ENCODE results near the gene POPDC2.

POPDC2 gene

DNA sequence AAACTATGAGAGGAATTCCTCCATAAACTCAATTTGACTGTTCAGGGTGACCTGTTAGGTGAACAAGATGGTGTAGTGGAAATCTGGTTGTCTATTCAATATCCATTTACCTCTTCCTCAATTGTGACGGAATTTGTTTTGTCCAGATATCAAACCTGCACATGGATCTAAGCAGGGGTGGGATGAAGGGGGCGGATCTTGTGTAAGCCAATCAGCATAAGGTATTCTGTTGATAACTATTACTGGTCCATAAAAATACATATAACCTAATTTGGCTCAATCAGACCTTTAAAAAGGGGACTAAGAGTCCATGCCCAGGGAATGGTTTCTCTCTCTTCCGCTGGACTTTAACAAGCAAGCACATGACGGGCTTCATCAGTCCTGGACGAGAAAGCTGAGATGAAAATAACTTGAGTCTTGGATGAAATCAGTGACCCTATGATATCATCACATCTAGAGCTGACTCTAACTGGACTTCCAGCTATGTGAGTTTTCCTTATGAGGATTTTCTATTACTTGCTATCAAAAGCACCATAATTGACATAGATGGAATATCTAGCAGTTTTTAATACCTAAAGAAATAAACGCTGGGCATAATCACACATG, 5.7 kb upstream of the POPDC2 start:
- TF ChIP-seq, protein P1, sequence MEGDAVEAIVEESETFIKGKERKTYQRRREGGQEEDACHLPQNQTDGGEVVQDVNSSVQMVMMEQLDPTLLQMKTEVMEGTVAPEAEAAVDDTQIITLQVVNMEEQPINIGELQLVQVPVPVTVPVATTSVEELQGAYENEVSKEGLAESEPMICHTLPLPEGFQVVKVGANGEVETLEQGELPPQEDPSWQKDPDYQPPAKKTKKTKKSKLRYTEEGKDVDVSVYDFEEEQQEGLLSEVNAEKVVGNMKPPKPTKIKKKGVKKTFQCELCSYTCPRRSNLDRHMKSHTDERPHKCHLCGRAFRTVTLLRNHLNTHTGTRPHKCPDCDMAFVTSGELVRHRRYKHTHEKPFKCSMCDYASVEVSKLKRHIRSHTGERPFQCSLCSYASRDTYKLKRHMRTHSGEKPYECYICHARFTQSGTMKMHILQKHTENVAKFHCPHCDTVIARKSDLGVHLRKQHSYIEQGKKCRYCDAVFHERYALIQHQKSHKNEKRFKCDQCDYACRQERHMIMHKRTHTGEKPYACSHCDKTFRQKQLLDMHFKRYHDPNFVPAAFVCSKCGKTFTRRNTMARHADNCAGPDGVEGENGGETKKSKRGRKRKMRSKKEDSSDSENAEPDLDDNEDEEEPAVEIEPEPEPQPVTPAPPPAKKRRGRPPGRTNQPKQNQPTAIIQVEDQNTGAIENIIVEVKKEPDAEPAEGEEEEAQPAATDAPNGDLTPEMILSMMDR (IDR thresholded peaks at IDR 0.05; ENCODE audit: low read depth, low read length), result no peak
- H3K4me3 ChIP-seq (ENCODE audit: low read depth, low read length), result no peak overlapping the region

DNA sequence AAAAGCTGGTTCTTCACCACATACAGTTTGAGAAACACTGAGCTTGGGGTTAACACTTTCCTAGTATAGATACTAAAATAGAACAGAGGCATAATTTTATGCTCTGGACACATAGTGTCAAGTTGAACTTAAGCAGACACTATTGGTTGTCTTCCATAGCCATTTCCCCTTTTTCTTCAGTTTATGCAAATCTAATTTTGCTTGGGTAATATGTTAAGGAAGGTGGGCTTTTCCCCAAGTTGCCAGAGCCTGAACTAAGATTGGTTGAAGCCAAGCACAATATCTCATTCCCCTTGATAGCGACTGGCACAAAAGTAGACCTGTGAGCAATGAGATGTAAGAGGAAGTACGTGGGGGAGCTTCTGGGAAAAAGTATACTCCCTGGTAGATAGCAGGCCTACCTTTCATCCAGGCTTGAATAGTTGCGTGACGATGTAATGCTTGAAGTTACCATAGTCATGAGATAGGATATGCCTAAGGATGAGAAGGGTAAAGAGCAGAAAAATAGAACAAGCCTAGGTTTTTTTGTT, 4.5 kb upstream of the POPDC2 start:
- TF ChIP-seq, protein P1 (IDR thresholded peaks at IDR 0.05; ENCODE audit: low read depth, low read length), result no peak
- no peak overlapping the region for H3K4me3 ChIP-seq (ENCODE audit: low read depth, low read length)

DNA sequence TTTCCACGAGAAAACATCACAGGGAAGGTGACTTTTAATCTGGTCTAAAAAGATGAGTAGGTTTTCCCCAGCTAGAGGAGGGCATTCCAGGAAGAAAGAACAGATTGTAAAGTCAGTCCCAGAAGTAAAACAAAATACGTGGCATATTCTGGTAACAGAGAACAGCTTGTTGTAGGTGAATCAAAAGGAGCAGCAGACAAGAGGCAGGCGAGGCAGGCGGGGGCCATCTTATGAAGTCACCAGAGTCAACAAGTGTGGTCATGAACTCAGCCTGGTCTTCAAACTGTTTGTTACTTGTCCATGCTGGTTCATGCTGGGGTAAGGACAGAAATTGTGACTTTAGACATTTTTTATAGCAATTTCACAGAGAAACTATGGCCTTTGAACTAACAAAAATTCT, 4.0 kb upstream of the POPDC2 start:
- TF ChIP-seq, protein P1 (IDR thresholded peaks at IDR 0.05; ENCODE audit: low read depth, low read length), result no peak

DNA sequence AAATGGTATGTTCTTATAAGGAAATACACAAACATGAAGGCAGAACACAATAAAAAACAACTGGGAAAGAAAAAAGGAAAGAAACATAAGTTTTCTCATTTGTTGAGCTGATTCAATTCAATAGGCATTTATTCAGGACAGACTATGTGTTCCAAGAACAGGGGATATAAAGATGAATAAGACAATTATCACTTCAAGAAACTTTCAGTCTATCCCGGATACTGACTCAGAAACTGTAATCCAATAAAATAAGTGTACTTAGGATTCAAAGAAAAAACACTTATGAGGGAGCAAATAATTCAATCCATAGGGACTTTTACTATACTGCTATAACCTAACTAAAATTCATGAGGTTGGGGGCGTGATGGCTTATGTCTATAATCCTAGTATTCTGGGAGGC, 3.5 kb upstream of the POPDC2 start:
- TF ChIP-seq, protein P1 (IDR thresholded peaks at IDR 0.05; ENCODE audit: low read depth, low read length), result no peak
- no peak overlapping the region for H3K4me3 ChIP-seq (ENCODE audit: low read depth, low read length)

More for the DNA sequence above, 4.0 kb upstream of the POPDC2 start:
- no peak overlapping the region for H3K4me3 ChIP-seq (ENCODE audit: low read depth, low read length)

DNA sequence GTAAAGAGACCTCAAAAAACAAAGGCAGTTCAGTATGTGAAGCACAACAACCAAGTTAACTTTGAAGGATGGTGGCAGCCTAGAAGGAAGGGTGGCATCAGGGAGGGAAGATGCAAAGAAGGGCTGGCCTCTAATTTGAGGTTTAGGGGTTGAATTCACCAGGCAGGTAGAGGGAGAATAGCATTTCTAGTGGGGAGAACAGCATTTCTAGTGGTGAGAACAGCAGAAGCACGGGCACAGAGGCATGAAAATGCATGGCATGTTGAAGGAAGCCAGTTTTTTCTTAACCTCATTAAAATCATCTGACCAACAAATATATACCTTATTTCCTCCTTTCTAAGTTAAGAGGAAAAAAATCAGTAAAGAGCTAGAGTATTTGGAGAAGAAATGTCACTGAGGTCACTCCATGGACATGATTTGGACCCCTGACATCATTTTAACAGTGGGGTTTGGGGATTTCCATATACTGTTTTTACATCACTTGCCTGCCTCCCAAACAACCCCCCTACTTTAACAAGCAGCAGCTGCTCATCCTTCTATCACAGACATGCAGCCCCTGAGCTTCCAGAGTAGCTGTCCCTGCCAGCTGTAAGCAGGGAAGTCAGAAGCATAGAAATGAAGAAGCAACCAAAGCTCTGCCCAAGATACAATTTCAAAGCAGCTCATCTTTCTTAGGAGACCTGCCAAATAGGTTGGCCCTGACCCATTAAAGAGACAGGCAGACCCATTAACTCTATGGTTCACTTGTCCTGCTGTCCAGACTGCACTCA, 2.4 kb upstream of the POPDC2 start:
- no peak overlapping the region for H3K4me3 ChIP-seq (ENCODE audit: low read depth, low read length)
- TF ChIP-seq, protein P1 (IDR thresholded peaks at IDR 0.05; ENCODE audit: low read depth, low read length), result no peak

DNA sequence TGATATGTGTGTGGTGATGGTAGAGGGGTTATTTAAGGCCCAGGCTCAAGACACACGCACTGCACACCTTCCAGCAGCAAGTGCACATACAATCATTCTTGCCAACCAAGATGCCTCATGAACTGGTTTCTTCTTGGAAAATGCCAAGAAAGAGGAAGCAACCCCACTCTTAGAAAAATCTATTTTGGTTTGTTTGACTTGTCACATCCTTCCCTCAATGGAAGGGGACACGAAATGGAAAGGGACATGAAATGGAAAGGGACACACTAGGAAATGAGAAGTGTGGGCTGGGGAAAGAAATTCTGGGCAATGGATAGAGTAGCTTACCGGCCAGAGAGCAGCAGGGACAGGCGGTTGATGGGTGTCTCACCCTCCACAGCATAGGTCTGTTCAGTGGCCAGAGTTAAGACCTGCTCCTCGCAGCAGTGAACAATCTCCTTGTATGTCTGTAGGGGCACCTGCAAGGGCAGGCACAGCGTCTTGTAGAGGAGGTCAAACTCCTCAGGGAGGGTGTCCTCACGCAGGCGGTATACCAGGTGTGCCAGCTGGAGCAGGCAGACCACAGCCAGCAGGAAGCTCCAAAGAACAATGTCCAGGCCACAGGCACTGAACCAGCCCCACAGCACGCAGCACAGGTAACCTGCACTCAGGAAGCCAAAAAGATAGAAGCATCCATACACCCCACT, 640 bp downstream of the POPDC2 start:
- TF ChIP-seq, protein P1 (IDR thresholded peaks at IDR 0.05; ENCODE audit: low read depth, low read length), result no peak
- H3K4me3 ChIP-seq (ENCODE audit: low read depth, low read length), result no peak overlapping the region

Data from WI38 (cell line).